HL-60 (cell line): Measurements from ENCODE around the gene ELN.

ENCODE experiments used
- DNase-seq, 2 experiments: peaks; one replicate each; pipeline ENCODE4 v3.0.0-alpha.2; 2010 to 2020; ENCODE audit warnings: low read depth in 1 of 2, low spot score in 1 of 2
- H3K27ac ChIP-seq: fragments of 250-450 bp; sonication (Bioruptor Pico); replicated peaks from 2 replicates; pipeline ENCODE4 v1.5.1; 2020; ENCODE audit warnings: mild to moderate bottlenecking, moderate library complexity
- H3K27me3 ChIP-seq: fragments of 250-450 bp; sonication (Bioruptor Pico); 2 replicates; pipeline ENCODE4 v1.5.1; 2021; ENCODE audit warnings: mild to moderate bottlenecking, moderate library complexity; ENCODE audit not compliant: insufficient read depth, poor library complexity, severe bottlenecking
- H3K4me3 ChIP-seq: replicated peaks from 2 replicates; pipeline ENCODE4 v1.5.1; 2011; ENCODE audit warnings: mild to moderate bottlenecking, control low read depth, low read length; ENCODE audit not compliant: insufficient read depth
- GABPA ChIP-seq: IDR thresholded peaks from 2 replicates; pipeline ENCODE4 v1.6.1; 2012; ENCODE audit warnings: low read depth
- POLR2AphosphoS5 ChIP-seq: IDR thresholded peaks from 2 replicates; pipeline ENCODE4 v1.6.1; 2012; ENCODE audit warnings: low read depth
- SPI1 ChIP-seq: IDR thresholded peaks from 2 replicates; pipeline ENCODE4 v1.6.1; 2012; ENCODE audit warnings: low read depth, mild to moderate bottlenecking, borderline replicate concordance
- TF ChIP-seq, protein P1 (sequence below): IDR thresholded peaks from one replicate; pipeline ENCODE4 v1.5.1; 2011; ENCODE audit warnings: low read length, control low read depth, inconsistent platforms; ENCODE audit not compliant: insufficient read depth
- TF ChIP-seq, protein P2 (sequence below): IDR thresholded peaks from 2 replicates; pipeline ENCODE4 v1.6.1; 2012; ENCODE audit warnings: low read depth; ENCODE audit not compliant: insufficient replicate concordance

ELN gene

DNA sequence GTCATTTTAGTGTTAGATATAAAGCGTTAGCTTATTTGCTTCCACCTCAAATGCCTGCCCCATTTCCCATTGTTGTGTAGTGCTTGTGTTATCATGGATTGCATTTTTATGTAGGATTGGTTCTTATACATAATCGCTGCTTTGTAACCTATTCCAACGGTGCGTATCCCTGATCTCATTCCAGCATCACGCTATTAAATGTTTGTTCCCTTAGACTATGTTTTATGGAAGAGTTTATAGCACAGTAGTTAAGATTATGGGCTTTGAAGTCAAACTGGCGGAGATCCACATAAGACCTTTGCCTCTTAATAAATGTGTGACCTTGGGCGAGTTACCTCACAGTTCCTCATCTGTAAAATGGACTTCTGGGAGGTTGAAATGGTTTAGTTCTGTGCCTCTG is 34.0 kb upstream of the ELN start:
- TF ChIP-seq GABPA: no peak
- TF ChIP-seq, protein P1, sequence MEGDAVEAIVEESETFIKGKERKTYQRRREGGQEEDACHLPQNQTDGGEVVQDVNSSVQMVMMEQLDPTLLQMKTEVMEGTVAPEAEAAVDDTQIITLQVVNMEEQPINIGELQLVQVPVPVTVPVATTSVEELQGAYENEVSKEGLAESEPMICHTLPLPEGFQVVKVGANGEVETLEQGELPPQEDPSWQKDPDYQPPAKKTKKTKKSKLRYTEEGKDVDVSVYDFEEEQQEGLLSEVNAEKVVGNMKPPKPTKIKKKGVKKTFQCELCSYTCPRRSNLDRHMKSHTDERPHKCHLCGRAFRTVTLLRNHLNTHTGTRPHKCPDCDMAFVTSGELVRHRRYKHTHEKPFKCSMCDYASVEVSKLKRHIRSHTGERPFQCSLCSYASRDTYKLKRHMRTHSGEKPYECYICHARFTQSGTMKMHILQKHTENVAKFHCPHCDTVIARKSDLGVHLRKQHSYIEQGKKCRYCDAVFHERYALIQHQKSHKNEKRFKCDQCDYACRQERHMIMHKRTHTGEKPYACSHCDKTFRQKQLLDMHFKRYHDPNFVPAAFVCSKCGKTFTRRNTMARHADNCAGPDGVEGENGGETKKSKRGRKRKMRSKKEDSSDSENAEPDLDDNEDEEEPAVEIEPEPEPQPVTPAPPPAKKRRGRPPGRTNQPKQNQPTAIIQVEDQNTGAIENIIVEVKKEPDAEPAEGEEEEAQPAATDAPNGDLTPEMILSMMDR: no peak
- no peak for TF ChIP-seq SPI1
- no peak for TF ChIP-seq POLR2AphosphoS5
- TF ChIP-seq, protein P2, sequence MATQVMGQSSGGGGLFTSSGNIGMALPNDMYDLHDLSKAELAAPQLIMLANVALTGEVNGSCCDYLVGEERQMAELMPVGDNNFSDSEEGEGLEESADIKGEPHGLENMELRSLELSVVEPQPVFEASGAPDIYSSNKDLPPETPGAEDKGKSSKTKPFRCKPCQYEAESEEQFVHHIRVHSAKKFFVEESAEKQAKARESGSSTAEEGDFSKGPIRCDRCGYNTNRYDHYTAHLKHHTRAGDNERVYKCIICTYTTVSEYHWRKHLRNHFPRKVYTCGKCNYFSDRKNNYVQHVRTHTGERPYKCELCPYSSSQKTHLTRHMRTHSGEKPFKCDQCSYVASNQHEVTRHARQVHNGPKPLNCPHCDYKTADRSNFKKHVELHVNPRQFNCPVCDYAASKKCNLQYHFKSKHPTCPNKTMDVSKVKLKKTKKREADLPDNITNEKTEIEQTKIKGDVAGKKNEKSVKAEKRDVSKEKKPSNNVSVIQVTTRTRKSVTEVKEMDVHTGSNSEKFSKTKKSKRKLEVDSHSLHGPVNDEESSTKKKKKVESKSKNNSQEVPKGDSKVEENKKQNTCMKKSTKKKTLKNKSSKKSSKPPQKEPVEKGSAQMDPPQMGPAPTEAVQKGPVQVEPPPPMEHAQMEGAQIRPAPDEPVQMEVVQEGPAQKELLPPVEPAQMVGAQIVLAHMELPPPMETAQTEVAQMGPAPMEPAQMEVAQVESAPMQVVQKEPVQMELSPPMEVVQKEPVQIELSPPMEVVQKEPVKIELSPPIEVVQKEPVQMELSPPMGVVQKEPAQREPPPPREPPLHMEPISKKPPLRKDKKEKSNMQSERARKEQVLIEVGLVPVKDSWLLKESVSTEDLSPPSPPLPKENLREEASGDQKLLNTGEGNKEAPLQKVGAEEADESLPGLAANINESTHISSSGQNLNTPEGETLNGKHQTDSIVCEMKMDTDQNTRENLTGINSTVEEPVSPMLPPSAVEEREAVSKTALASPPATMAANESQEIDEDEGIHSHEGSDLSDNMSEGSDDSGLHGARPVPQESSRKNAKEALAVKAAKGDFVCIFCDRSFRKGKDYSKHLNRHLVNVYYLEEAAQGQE: no peak
- Histone ChIP-seq H3K27ac (no peak overlapping the region), H3K27me3 (no peaks in the 10 kb centered on the region), H3K4me3 (no peak overlapping the region)
- DNase-seq: no peak

DNA sequence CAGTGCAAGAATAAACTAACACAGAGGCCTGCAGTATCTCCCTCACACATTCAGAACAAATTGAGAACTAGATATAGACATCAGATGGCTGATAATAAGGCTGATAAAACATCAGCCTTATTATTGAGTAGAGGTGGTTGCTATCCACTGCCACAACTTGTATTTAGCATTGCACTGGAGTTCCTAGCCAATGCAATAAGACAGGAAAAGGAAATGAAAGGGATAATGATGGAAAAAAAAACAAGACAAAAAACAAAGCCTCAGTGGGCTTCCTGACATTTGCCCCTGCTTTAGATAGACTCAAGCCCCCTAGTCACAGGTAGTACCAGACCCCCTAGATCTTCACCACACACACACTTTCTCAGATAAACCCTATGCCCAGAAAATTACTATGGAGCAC is 33.2 kb upstream of the ELN start:
- no peak overlapping the region for H3K27ac ChIP-seq
- H3K27me3 ChIP-seq: no peaks in the 10 kb centered on the region
- DNase-seq: no peak
- no peak overlapping the region for H3K4me3 ChIP-seq
- TF ChIP-seq, protein P1: no peak
- TF ChIP-seq, protein P2: no peak
- TF ChIP-seq SPI1 (no peak), GABPA (no peak), POLR2AphosphoS5 (no peak)

DNA sequence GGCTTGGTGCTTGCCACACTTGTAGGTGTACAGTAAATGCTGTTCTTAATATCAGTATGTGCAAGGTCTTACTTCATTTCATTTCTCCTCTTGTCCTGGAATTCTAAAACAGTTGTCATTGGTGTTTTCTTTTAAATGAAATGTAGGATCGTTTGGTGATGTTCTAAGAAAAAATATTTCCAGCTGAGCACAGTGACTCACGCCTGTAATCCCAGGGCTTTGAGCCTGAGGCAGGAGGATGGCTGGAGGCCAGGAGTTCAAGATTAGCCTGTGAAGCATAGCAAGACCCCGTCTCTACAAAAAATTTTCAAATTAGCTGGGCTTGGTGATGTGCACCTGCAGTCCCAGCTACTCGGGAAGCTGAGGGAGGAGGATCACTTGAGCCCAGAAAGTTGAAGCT is 32.6 kb upstream of the ELN start:
- TF ChIP-seq GABPA (no peak), POLR2AphosphoS5 (no peak), SPI1 (no peak)
- TF ChIP-seq, protein P1: no peak
- TF ChIP-seq, protein P2: no peak
- H3K4me3 ChIP-seq: no peak overlapping the region
- DNase-seq: no peak
- H3K27ac ChIP-seq: no peak overlapping the region
- H3K27me3 ChIP-seq: no peaks in the 10 kb centered on the region
